Activated T-cell treated with anti-CD3 and anti-CD28 coated beads for 1 hour (primary cell): ENCODE results near the gene PDLIM7.
"Not testable (repeated sequence)": the region's sequence is repeated elsewhere in the genome, so short reads cannot be mapped to it uniquely, and the experiment has no call there.

Experiments
- DNase-seq: peaks from one replicate; pipeline ENCODE4 v3.0.0-alpha.2; 2020; ENCODE audit warnings: low read depth

Gene PDLIM7, protein sequence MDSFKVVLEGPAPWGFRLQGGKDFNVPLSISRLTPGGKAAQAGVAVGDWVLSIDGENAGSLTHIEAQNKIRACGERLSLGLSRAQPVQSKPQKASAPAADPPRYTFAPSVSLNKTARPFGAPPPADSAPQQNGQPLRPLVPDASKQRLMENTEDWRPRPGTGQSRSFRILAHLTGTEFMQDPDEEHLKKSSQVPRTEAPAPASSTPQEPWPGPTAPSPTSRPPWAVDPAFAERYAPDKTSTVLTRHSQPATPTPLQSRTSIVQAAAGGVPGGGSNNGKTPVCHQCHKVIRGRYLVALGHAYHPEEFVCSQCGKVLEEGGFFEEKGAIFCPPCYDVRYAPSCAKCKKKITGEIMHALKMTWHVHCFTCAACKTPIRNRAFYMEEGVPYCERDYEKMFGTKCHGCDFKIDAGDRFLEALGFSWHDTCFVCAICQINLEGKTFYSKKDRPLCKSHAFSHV

DNA sequence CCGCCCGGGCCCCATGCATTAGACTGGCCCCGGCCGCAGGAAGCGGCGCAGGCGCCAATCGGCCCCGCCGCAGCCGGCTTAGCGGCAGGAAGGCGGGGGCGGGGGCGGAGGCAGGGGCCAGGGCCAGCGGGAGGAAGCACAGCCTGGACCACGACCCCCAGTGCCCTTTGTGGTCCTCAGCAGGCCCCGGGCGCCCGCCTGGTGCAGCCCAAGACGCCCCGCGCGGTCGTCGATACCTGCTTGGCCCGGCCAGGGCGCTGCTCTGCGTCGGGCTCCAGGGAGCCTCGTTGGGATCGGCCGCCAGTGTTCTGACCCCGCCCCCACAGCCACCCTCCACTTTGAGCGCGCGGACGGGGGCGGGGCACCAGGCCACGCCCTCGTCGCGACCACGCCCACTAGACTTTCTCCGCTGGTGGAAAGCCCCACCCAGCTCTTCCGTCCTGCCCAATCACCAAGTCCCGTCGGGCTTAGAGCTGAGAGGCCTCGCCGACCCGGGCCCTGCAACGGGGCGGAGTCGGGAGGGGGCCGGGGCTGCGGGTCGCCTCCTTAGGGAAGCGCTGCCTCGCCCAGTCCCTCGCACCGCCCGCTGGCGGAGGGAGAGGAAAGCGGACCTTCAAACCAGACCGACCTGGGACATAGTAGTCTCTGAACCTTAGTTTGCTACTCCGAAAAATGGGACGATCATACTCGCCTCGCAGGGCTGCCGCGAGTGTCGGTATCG is at the start of gene PDLIM7:
TSS of gene PDLIM7 (minus strand) at position 313 of the 721 bp plus-strand sequence. CDS start 1,092 bp downstream, outside the sequence.
- peak; percentile 95 for DNase-seq

DNA sequence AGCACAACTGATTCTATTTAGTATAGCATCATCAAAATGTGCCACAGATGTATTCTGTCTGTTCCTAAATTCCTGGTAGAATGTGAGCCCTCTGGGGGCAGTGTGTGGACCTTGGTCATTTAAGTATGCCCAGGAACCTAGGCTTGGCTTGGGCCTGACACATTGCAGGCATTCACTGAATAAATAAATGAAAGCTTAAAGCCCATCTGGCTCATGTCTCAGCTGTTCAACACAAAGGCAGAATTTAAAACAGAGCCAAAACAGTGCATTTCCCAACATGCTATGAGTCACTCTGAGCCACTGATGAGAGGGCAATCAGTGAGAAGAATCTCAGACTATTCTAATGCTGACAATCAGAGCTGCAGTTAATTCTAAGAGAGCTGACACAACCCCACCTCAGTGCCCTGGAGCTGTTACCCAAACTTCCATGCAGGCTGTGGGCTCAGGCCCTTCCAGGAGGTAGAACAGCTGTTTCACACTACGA is 48.9 kb upstream of the PDLIM7 start:
- DNase-seq, result no peak

DNA sequence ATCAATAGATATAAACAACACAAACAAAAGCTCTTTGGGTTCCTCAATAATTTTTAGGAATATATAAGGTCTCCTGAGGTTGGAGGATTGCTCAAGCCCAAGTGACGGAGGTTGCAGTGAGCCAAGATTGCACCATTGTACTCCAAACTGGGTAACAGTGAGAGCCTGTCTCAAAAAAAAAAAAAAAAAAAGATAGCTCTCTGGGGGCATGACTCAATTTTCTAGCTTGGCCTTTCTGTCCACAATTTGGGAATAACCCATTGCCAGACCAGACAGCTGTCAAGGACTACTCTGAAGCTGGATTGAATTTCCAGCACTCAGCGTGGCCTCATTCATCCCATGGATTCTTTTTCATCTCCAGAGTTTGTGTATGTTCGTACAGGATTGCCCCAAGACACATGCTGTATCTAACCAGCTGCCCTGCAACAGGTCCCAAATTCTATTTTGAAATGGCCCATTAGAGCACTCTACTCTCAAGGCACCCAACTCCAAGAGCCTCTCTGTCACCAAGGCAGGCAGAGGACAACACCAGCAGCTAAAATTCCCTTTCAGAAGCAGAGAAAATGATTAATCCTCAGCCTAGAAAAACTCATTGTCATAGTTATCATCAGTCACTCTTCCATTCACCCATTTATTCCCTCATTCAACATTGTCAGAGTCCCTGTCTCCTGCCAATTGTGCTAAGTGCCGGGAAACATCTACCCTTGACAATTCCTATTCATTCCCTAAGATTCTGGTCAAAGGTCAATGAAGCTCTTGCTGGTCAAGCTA is 48.3 kb upstream of the PDLIM7 start:
- DNase-seq, result no peak

DNA sequence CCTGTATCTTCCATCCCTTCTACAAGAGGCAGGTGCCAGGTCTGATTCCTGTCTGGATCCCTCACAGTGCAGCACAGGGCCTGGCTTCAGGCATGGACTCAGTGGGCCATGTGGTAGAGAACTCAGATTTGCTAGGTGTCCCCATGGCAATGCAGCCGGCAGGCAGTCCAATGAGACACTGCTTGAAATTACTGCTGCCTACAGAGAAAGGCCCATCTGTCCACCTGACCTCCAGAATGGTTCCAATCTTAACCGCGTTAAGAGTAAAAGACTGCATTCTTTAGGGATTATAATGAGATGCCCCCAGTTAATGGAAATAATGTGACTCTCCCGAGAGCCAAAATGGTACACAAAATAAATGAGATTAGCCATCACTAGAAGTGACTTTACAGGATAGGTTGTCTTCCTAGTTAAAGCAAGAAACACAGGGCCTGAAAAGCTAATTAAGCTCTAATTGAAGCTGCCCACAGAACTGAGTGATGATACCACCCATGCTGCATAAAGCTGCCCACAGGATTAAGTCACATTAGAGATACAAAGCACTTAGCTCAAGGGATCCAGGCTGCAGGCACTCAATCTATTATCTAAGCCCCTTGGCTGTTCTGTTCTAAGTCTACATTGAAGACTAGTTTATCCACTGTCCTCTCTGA is 45.5 kb upstream of the PDLIM7 start:
- DNase-seq, result no peak

DNA sequence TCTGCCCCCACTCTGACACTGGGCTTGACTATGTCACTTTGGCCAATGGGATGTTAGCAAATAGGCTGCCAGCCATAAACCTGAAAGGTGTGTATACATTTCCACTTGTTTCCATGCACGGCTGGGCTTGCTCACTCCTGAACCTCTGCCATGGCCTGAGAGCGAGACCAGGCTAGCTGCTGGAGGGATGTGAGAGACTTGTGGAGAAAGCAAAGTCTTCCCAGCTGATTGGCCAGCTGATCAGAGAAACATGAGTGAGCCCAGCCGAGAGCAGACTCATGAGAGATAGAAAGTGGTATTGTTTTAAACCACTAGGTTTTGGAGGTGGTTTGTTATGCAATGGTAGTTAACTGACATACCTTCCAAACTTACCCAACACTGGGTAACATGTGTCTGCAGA is 43.0 kb upstream of the PDLIM7 start:
- DNase-seq, result no peak

DNA sequence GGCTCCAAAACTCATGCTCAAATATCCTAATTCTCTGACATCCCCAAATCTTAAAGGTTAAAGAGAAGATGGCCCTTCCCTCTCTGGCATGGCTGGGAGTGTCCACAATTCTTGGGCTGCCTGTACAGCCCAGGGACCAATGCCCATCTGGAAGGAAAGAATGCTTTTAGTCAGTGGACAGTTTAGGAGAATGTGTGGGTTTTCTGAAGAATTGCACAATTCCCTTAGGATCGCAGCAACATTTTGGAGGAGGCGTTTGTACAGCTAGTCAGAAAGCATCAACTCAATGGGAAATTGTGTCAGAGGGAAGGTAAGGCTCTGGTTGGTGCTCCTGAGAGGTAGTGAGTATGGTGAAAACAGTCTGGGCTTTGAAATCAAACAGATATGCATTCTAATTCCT is 42.0 kb upstream of the PDLIM7 start:
- DNase-seq, result no peak

DNA sequence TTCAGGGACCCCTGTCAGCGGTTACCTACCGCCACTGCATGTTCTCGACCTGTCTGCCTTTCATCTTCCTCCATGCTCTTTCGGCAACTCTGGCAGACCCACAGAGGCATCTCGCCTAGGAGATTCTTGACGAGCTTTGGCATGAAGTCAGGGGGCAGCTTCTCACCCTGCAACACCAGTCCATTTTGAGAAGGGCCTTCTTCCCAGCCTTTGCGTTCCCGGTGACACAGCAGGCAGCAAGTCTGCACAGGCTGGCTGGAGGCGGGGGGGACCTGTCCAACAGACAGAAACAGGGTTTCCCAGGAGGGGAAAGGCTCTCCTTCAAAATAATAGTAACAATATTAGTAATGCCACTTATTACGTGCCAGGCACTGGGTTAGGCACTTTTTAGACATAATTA is 41.5 kb upstream of the PDLIM7 start:
- DNase-seq, result no peak

DNA sequence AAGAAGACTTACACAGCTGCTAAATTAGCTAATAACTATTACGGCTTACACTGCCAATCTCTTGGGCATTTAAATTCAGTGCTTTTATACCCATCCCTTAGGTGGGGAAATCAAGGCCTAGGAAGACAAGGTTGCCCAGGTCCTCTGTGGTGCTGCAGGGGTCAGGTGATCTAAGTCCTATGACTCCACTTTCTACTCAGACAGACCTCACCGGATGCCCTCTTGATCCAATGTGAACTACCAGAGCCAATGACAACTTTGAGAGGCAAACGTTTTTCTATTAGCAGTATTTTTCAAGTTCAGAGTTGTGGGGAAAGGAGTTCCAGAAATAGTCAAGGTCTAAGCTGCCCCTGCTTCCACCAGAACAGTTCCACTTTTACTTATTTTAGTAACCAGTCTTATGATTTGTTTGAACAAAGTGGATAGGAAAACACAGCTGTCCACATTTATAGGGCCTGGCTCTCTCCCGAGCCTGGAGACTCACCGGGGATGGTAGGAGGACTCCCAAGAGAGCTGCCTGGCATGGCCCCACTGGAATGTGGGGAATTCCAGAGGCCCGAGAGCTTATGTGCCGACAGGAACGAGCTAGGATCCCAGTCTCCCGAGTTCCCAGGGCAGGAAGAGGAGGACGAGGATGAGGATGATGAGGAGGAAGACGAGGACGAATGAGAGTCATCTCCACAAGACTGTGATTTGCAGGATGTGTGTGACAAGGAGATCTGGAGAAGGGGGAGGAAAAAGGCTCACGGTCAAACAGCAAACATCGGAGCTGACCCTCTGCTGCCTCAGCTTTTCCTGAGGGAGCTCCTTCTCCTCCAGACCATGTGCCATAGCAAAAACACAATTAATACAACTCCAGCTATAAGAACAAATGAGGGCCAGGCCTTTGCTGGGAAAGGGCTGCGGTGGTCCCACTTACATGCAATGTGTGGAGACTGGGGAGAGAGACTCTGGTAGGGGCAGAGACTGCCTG is 40.3 kb upstream of the PDLIM7 start:
- no peak for DNase-seq

DNA sequence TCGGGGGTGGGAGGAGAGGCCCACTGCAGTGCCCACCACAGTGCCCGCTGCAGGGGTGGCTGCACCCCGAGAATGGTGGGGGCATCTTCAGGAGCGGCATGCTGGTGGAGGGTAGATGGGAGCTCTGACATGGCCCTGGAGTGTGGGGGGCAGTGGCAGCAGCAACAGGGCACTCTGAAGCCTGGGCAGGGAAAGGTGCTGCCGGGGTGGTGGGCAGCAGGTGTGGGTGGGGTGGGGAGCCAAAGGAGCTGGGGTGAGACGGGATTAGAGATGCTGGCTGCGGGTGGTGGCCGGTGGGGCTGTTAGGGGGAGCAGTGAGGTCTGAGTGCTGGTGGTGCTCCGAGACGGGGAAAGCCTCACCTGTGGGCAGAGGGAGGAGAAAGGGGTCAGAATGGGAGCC is 39.0 kb upstream of the PDLIM7 start:
- no peak for DNase-seq

DNA sequence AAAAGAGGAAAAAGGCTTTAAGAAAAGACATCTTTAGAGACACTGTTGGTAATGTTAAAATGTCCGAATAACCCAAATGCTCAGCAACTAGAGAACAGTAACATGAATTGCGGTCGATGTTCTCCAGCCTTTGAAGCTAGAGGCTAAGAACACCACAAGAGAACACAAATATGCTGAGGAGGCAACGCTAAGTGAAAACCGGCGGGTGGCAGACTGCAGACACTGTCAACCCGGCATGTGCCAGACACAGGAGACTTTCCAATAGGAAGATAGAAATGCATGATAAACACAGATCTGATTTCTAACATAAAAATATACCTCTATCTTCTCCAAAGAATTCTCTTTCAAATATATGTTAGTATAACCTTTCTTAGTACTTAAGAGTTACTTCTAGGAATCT is 37.7 kb upstream of the PDLIM7 start:
- no peak for DNase-seq

DNA sequence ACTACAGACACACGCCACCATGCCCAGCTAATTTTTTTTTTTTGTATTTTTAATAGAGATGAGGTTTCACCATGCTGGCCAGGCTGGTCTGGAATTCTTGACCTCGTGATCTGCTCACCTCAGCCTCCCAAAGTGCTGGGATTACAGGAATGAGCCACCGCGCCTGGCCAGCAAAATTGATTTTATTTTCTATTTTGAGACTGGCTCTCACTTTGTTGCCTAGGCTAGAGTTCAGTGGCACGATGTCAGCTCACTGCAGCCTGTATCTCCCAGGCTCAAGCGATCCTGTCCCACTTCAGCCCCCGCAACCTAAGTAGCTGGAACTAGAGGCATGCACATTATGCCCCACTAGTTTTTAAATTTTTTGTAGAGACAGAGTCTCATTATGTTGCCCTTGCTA is 37.0 kb upstream of the PDLIM7 start:
- not testable (repeated sequence) for DNase-seq

DNA sequence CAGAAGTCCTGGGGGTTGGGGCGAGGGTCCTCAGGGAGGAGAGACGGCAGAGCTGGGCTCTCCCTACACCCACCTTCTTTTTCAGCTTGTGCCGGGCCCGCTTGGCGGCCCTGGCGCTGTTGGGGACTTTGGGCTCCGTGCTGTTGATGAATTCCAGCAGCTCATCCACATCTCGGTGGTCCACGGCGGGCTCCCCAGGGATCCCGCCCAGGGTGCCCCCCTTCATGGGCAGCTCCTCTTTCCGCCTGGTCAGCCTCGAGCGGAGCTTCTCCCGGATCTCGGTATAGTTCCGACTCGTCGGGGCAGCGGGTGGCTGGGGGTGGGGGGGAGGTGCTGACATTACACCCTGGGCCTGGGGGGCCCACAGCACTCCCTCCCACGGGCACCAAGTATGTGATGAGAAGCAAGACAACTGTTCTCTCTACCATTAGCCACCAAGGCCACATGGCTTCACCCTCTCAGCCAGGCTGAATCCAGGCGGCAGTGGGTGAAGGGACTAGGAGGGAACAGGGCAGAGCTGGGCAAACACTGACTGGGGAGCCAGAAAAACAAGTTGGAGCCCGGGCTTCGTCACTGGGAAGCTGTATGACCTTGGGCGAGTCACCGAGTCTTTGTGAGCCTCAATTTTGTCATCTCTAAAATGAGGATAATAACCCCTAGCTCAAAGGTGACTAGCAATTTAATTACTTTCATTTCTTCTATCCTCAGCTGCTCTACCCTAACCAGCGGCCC is 34.0 kb upstream of the PDLIM7 start:
- DNase-seq, result no peak

DNA sequence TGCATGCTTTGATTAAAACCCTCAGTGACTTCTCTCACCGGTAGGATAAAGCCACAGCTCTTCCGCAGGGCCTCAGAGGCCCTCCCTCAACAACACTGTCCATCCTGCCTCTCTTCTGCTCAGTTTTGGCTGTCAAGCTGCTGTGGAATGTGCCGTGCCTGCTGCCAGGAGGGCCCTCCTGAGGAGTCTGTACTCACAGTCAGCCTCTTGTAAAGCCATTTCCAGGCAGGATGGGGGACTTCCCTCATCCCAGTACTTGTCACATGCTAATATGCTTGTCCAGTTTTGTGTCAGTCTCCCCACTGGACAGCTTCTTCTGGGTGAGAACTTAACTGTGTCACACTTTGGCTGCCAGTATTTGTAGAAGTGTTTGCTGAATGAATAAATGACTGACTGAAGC is 33.2 kb upstream of the PDLIM7 start:
- no peak for DNase-seq

DNA sequence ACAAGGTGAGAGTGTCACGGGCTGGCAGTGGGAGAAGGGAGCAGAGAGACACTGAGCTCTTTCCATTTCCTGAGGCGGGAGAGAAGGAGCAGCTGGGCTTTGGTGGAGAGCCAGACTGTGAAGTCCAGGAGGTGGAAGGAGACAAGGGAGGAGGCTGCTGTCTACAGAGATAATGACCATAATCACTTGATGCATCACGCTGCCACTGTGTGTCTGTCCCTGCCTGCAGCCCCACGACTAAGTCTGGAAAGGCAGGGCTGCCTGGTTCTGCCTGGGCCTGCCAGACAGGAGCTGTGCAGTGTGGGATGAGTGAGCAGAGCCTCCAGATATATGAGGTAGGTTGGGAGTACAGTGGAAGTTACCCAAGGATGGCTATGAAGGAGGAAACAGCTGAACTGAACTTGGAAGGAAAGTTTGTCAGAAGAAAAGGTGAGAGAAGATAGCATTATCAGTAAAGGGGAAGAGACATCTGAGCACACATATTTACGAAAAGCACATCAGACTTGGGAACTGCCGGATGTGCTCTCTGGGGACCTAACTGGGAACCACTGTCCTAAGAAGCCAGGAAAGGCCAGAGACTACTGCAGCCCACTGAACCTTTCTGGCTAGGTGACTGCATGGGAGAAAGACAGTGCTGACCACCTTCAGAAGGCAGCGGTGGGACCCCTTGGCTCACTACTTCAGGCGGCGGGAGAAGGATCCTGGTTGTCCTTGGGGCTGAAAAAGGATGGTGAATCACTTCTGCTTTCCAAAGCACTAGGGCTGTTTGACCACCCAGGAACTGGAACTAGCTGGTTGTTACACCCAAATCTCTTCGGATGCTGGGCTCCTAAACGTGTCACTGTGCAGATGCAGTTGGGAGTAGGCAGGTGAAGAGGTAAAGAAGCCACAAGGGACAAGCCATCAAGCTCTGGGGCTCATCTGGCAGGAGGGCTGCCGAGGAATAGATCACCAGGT is 32.1 kb upstream of the PDLIM7 start:
- no peak for DNase-seq

DNA sequence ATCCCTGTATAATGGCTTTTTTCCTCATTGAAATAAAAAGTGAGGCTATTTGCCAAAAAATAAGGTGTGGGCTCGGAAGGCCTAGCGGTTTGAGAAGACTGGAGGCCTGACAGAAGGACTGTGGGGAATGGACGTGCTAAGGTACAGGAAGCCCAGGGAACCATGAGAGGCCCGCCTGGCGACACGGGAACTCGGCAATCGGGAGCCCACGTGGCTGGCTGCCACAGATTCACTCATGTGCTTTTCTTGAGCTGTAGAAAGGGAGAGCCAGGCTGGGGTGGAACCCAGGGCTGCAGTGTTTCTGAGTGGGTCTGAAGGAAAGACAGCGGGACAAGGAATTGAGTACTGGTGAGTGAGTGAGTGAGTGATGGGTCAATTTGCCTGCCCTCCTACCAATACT is 31.2 kb upstream of the PDLIM7 start:
- DNase-seq, result no peak

DNA sequence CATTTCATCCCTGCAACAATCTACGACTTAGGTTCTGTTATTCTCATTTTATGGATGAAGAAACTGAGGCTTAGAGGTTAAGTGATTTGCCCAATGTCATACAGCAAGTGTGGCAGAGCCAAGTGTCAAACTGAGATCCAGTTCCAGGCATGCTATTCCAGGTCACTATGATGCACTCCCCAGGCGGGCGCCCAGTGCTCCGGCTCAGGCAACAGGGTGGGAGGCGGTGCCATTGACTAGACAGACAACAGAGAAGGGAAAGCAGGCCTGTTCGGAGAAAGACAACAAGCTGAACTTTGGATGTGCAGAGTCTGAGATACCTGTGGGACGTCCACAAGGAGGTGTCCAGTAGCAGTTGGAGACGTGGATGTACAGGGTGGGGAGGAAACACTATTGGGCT is 30.2 kb upstream of the PDLIM7 start:
- DNase-seq, result no peak

DNA sequence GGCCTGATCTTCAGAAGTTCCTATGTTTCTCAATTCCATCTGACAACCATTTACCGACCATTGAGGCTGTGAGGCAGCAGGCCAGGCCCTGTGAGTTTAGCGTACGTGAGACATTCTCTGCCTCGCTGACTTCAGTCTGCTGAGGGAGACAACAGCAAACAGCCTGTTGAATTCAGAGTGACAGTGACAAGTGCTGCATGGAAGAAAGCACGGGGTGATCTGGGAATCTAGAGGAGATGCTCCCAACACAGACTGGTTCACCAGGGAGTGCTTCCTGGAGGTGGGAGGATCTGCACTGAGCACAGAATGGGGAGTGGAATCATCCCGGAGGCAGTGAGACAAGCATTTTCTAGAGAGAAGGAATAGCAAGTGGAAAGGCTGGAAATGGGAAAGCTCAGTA is 29.4 kb upstream of the PDLIM7 start:
- no peak for DNase-seq

DNA sequence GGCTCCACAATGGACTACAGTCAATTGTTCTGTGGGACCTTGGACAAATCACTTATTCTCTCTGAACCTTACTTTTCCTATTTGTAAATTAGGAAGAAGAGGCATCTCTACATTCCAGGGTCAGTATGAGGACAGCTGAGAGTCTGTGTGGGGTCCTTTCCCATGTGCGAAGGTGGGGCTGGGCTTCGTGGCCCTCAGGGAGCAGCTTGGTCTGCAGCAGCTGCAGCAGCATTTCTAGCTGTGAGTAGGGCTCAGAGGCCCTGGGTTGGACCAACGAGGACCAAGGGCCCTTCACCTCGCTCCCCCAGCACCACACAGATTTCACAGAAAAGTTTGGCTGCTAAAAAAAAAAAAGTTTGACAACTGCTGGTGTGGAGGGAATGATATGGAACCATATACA is 28.8 kb upstream of the PDLIM7 start:
- DNase-seq, result no peak
